K562 (cell line): Measurements from ENCODE around the gene GCSAM. TPM values are rescaled to one million over a fixed set of nuclear protein-coding genes. Genes with fewer than 3 reads are reported as not detected.
A peak's percentile ranks its signal among the peaks of the same experiment; 100 is the strongest.

ENCODE experiments used
- ATAC-seq: fragments of 200-7000 bp; cut with Tn5 transposase; 3 replicates; pipeline ENCODE4 v1.9.1; 2020; ENCODE audit warnings: moderate library complexity
- BruUV-seq: library from RNA; stranded (reverse); fragments of 400-500 nt; replicated peaks from 2 replicates; lab custom pipeline; 2021; lab: Mats Ljungman, UMichigan
- CTCF ChIA-PET: fragments of 300-600 bp; formaldehyde crosslinking; extraction: SDS; loops from one replicate; lab custom pipeline; 2021; ENCODE audit warnings: low intra/inter-chr PET ratio; lab: Yijun Ruan, JAX
- POLR2A ChIA-PET: fragments of 300-600, 350-650 bp; sonication (Branson Sonifier 250); formaldehyde crosslinking; extraction: SDS; loops from one replicate; lab custom pipeline; 2021; ENCODE audit warnings: antibody characterized with exemption, inconsistent platforms; lab: Yijun Ruan, JAX
- DNase-seq, 4 experiments: peaks; one replicate each; pipeline versions ENCODE4 v3.0.0 to v3.0.0-alpha.2; 2011 to 2018; ENCODE audit warnings: low spot score in 3 of 4, mixed read lengths in 3 of 4; ENCODE audit errors: extremely low read depth in 1 of 4
- FAIRE-seq: peaks from 2 replicates; lab custom pipeline; 2011; peaks lifted over from hg19 to GRCh38; lab: Jason Lieb, UNC
- H2AFZ ChIP-seq: 2 replicates; pipeline ENCODE4 v1.6.0; 2011; ENCODE audit warnings: low read depth, low read length, control low read depth, inconsistent platforms
- H3K27ac ChIP-seq: fragments of 200-600 bp; 3 replicates; pipeline ENCODE4 v1.8.0; 2011; ENCODE audit warnings: low read depth, mild to moderate bottlenecking, control low read depth, inconsistent platforms, low read length, moderate library complexity, mixed read lengths; ENCODE audit errors: extremely low read depth
- H3K27me3 ChIP-seq, 2 experiments: fragments of 300-600 bp in 1 of 2; 2 replicates in 1 of 2; 3 replicates in 1 of 2; pipeline versions ENCODE4 v1.6.0 to v1.8.0; 2011; ENCODE audit warnings: inconsistent platforms in 2 of 2, low read length in 2 of 2, mild to moderate bottlenecking in 1 of 2, mixed read lengths in 1 of 2, moderate library complexity in 1 of 2; ENCODE audit not compliant: control insufficient read depth in 2 of 2, insufficient read depth in 2 of 2
- H3K36me3 ChIP-seq: fragments of 300-600 bp; 3 replicates; pipeline ENCODE4 v1.8.0; 2011; ENCODE audit warnings: mild to moderate bottlenecking, low read length, inconsistent platforms; ENCODE audit not compliant: control insufficient read depth, insufficient read depth
- H3K4me1 ChIP-seq, 2 experiments: fragments of 200-600 bp in 1 of 2; replicated peaks in 1 of 2; 2 replicates in 1 of 2; 3 replicates in 1 of 2; pipeline versions ENCODE4 v1.5.1 to v1.8.0; 2011; ENCODE audit warnings: inconsistent platforms in 2 of 2, low read length in 2 of 2, mild to moderate bottlenecking in 1 of 2, mixed read lengths in 1 of 2, moderate library complexity in 1 of 2; ENCODE audit not compliant: control insufficient read depth in 2 of 2, insufficient read depth in 2 of 2
- H3K4me2 ChIP-seq: 2 replicates; pipeline ENCODE4 v1.6.1; 2011; ENCODE audit warnings: low read length, control low read depth, inconsistent platforms, mixed read lengths; ENCODE audit not compliant: insufficient read depth
- H3K4me3 ChIP-seq: fragments of 200-600 bp; sonication (generic), shearing (Covaris generic); 2 replicates; pipeline ENCODE4 v1.5.1; 2016; ENCODE audit warnings: control low read depth, inconsistent platforms
- H3K79me2 ChIP-seq: fragments of 200-600 bp; 3 replicates; pipeline ENCODE4 v1.8.0; 2011; ENCODE audit warnings: low read length, inconsistent platforms; ENCODE audit not compliant: control insufficient read depth, insufficient read depth
- H3K9ac ChIP-seq, 2 experiments: 2 replicates each; pipeline versions ENCODE4 v1.6.0 to v1.6.1; 2011; ENCODE audit warnings: low read depth in 2 of 2, low read length in 2 of 2, control low read depth in 1 of 2, inconsistent platforms in 1 of 2, mild to moderate bottlenecking in 1 of 2, mixed read lengths in 1 of 2; ENCODE audit not compliant: insufficient read depth in 1 of 2
- H3K9me1 ChIP-seq: one replicate; pipeline ENCODE4 v1.6.0; 2011; ENCODE audit warnings: inconsistent platforms, mild to moderate bottlenecking, low read length, moderate library complexity; ENCODE audit not compliant: control insufficient read depth, insufficient read depth
- H3K9me3 ChIP-seq: replicated peaks from 2 replicates; pipeline ENCODE4 v1.5.1; 2011; ENCODE audit warnings: low read depth, low read length, inconsistent platforms; ENCODE audit not compliant: control insufficient read depth, insufficient read depth
- H4K20me1 ChIP-seq: replicated peaks from 2 replicates; pipeline ENCODE4 v1.6.1; 2011; ENCODE audit warnings: low read length, inconsistent platforms, mixed read lengths; ENCODE audit not compliant: control insufficient read depth, insufficient read depth
- CEBPG ChIP-seq, 3 experiments: fragments of 200-800 bp in 1 of 3; sonication (Bioruptor generic) in 1 of 3; sonication (generic) in 1 of 3; formaldehyde crosslinking in 1 of 3; IDR thresholded peaks in 2 of 3; conservative IDR thresholded peaks in 1 of 3; 2 replicates each; pipeline versions ENCODE4 v1.6.1 to v1.8.0; 2016 to 2022; ENCODE audit warnings: missing compliant biosample characterization in 2 of 3, missing genetic modification characterization in 2 of 3, mild to moderate bottlenecking in 1 of 3, missing genetic modification reagents in 1 of 3
- FOXJ3 ChIP-seq: sonication (generic); formaldehyde crosslinking; IDR thresholded peaks from 2 replicates; pipeline ENCODE4 v1.4.0; 2020; ENCODE audit warnings: mild to moderate bottlenecking, missing genetic modification reagents
- MECOM ChIP-seq: fragments of 250-450 bp; sonication (Bioruptor Pico); IDR thresholded peaks from 2 replicates; pipeline ENCODE4 v1.8.0; 2022; ENCODE audit warnings: inconsistent platforms
- NBN ChIP-seq: fragments of 450-650 bp; IDR thresholded peaks from 2 replicates; pipeline ENCODE4 v1.6.1; 2016; ENCODE audit warnings: low read depth, mild to moderate bottlenecking
- SMC3 ChIP-seq: conservative IDR thresholded peaks from 2 replicates; pipeline ENCODE4 v1.6.1; 2011; ENCODE audit warnings: low read depth, low read length, improper control_type of control experiment; ENCODE audit not compliant: insufficient read depth
- ZNF507 ChIP-seq: conservative IDR thresholded peaks from 2 replicates; pipeline ENCODE4 v1.6.1; 2017; ENCODE audit warnings: missing genetic modification characterization, missing compliant biosample characterization
- WGBS: fragments of 100-300 bp; shearing (Covaris generic); methylation state at CpG from one replicate; pipeline ENCODE4 v1.1.6; 2016; ENCODE audit warnings: low coverage, mixed read lengths; ENCODE audit not compliant: insufficient coverage; ENCODE audit errors: missing lambda C conversion rate; 5-methylcytosine and 5-hydroxymethylcytosine counted together
- in situ Hi-C: fragments of 300-500 bp; cut with MboI; formaldehyde crosslinking; loops from 4 replicates; pipeline ENCODE4 v1.15.0; 2018; ENCODE audit warnings: inconsistent platforms, mixed read lengths
- intact Hi-C: fragments of 100-400 bp; cut with micrococcal nuclease; formaldehyde crosslinking; loops from 2 replicates; pipeline ENCODE4 v1.14.2; 2022
- polyA plus RNA-seq, 8 experiments: library from polyadenylated mRNA; depleted of rRNA in 4 of 8; stranded (reverse) in 5 of 8; unstranded in 3 of 8; fragments of >200 nt; fragmentation: Nextera tagmentation in 2 of 8; fragmentation: Illumina TruSeq in 1 of 8; extraction: Ambion mirVana in 2 of 8; extraction: Trizol in 1 of 8; gene quantifications; 2 replicates each; pipeline versions ENCODE4 v1.2.1 to v1.2.3, GENCODE V29; 2011 to 2014; ENCODE audit warnings: inconsistent platforms in 1 of 8, missing spikeins in 1 of 8
- total RNA-seq, 7 experiments: library from RNA; depleted of rRNA in 6 of 7; stranded (reverse); fragments of >200 nt in 6 of 7; fragmentation: Illumina TruSeq in 2 of 7; extraction: Trizol in 2 of 7; gene quantifications; 2 replicates each; pipeline versions ENCODE4 v1.2.1 to v1.2.3, GENCODE V29; 2011 to 2021; ENCODE audit warnings: low replicate concordance in 1 of 7
- TF ChIP-seq, protein P1 (sequence below), 3 experiments: IDR thresholded peaks in 2 of 3; conservative IDR thresholded peaks in 1 of 3; 2 replicates each; pipeline ENCODE4 v1.5.1; 2011 to 2012; ENCODE audit warnings: low read length in 3 of 3, mild to moderate bottlenecking in 3 of 3, control low read depth in 2 of 3, improper control_type of control experiment in 1 of 3, inconsistent platforms in 1 of 3, low read depth in 1 of 3, mixed read lengths in 1 of 3, moderate library complexity in 1 of 3; ENCODE audit not compliant: insufficient read depth in 2 of 3
- TF ChIP-seq, protein P2 (sequence below): fragments of 450-650 bp; IDR thresholded peaks from 2 replicates; pipeline ENCODE4 v1.6.1; 2016
- TF ChIP-seq, protein P3 (sequence below): fragments of 450-650 bp; IDR thresholded peaks from 2 replicates; pipeline ENCODE4 v1.6.1; 2016; ENCODE audit warnings: missing biosample characterization, missing genetic modification characterization

The GCSAM gene
- total and polyA plus RNA-seq, 9 of the 15 experiments (the other 6 are each of a cell fraction or from before 2014, with no cell fraction given) = 0.10 TPM; not detected in 8

DNA sequence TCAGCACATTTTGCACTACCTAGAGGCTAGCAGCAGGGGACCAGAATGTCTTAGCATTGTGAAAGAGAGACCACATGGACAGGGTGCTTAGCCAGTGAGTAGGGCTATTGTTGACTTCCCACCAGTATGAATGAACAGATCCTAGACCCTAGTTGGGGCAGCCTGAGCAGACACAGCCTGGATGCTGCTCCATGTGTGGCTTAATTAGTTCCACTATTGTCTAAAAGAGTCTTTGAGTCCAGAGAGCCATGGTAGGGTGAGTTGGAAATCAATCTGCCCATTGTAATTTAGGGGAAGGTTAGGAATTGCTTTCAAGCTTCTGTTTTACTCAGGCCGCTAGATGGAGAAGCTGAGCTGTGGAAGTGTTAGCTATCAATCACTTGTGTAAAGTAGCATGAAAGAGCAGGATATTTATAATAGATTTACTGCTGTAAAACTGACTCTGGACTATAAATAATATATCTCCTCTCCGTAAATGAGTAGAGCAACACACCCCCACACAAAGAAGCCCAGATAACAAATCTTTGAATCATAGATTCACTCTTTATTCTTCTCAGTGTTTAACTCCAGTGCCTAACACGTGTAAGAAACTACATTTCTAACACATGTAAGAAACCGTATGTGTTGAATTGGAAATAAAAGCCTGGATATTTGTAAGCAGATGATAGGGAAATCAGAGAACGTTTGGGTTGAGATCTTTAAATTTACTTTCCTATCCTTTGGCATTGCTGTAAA, 4.1 kb upstream of the GCSAM start:
- H3K9me3 ChIP-seq = no peaks in the 10 kb centered on the region
- H3K4me1 ChIP-seq = peaks cover 0 to 7% of the 10 kb centered on the region in 2 experiments; a peak in 1 of 5 replicates
- H2AFZ ChIP-seq = no peak overlapping the region
- ATAC-seq = peak; percentile 72
- H3K9me1 ChIP-seq = no peaks in the 10 kb centered on the region
- no peaks in the 10 kb centered on the region for H3K27me3 ChIP-seq
- FAIRE-seq = peak; percentile 49
- no peak overlapping the region for H3K27ac ChIP-seq
- H3K79me2 ChIP-seq = no peaks in the 10 kb centered on the region
- ChIA-PET CTCF (interaction anchor here (1.2 kb wide), 1 partner anchor 383 kb away, joined by 5 read pairs; no protein-coding TSS in a partner anchor), POLR2A (interaction anchor here (0.6 kb wide), 1 partner anchor 186 kb away, joined by 3 read pairs; no protein-coding TSS in a partner anchor)
- WGBS = 0% methylated on average over 5 of the region's 5 CpGs
- in situ Hi-C loops = no loop called here
- no peak overlapping the region for H3K4me2 ChIP-seq
- intact Hi-C loops = loop anchor here (1.0 to 10.0 kb wide), 3 partner anchors 138 to 382 kb away; no protein-coding TSS in a partner anchor
- H4K20me1 ChIP-seq = no peaks in the 10 kb centered on the region
- H3K36me3 ChIP-seq = no peaks in the 10 kb centered on the region
- H3K9ac ChIP-seq = no peak overlapping the region
- no peak overlapping the region for H3K4me3 ChIP-seq
- no TSS peak for BruUV-seq
- DNase-seq = peak in 2 of 4 experiments; percentile 8 to 42
- TF ChIP-seq NBN (no peak), SMC3 (0 out of 2 replicates have a peak, but pooled peaks have one; percentile 30), ZNF507 (tag) (no peak), MECOM (CRISPR knock-in tag) (no peak), FOXJ3 (no peak), CEBPG (CRISPR knock-in tag; IDR thresholded peaks at IDR 0.05) (no peak), CEBPG (tag; conservative IDR thresholded peaks at IDR 0.05 in 1 of 2, IDR thresholded peaks at IDR 0.05 in 1 of 2) (no peak)
- TF ChIP-seq, protein P1, sequence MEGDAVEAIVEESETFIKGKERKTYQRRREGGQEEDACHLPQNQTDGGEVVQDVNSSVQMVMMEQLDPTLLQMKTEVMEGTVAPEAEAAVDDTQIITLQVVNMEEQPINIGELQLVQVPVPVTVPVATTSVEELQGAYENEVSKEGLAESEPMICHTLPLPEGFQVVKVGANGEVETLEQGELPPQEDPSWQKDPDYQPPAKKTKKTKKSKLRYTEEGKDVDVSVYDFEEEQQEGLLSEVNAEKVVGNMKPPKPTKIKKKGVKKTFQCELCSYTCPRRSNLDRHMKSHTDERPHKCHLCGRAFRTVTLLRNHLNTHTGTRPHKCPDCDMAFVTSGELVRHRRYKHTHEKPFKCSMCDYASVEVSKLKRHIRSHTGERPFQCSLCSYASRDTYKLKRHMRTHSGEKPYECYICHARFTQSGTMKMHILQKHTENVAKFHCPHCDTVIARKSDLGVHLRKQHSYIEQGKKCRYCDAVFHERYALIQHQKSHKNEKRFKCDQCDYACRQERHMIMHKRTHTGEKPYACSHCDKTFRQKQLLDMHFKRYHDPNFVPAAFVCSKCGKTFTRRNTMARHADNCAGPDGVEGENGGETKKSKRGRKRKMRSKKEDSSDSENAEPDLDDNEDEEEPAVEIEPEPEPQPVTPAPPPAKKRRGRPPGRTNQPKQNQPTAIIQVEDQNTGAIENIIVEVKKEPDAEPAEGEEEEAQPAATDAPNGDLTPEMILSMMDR (IDR thresholded peaks at IDR 0.05 in 2 of 3, conservative IDR thresholded peaks at IDR 0.05 in 1 of 3; ENCODE audit: insufficient read depth in 2 of 3, low read depth in 1 of 3, low read length in 3 of 3) = peak; percentile 34 to 64 (median 51); a peak in 5 of 6 replicates
- TF ChIP-seq, protein P2, sequence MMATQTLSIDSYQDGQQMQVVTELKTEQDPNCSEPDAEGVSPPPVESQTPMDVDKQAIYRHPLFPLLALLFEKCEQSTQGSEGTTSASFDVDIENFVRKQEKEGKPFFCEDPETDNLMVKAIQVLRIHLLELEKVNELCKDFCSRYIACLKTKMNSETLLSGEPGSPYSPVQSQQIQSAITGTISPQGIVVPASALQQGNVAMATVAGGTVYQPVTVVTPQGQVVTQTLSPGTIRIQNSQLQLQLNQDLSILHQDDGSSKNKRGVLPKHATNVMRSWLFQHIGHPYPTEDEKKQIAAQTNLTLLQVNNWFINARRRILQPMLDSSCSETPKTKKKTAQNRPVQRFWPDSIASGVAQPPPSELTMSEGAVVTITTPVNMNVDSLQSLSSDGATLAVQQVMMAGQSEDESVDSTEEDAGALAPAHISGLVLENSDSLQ = peak; percentile 67
- TF ChIP-seq, protein P3, sequence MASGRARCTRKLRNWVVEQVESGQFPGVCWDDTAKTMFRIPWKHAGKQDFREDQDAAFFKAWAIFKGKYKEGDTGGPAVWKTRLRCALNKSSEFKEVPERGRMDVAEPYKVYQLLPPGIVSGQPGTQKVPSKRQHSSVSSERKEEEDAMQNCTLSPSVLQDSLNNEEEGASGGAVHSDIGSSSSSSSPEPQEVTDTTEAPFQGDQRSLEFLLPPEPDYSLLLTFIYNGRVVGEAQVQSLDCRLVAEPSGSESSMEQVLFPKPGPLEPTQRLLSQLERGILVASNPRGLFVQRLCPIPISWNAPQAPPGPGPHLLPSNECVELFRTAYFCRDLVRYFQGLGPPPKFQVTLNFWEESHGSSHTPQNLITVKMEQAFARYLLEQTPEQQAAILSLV (tag) = no peak
